Bronchial epithelial cell (primary cell): ENCODE data around the gene TMTC1. TPM values are rescaled to one million over a fixed set of nuclear protein-coding genes. Genes with fewer than 3 reads are reported as not detected.
A peak's percentile ranks its signal among the peaks of the same experiment; 100 is the strongest.
"Not testable (repeated sequence)": the region's sequence is repeated elsewhere in the genome, so short reads cannot be mapped to it uniquely, and the experiment has no call there.

Experiments
- DNase-seq: peaks from one replicate; pipeline ENCODE4 v3.0.0-alpha.2; 2010; ENCODE audit warnings: low read depth
- FAIRE-seq: peaks from 2 replicates; lab custom pipeline; 2011; peaks lifted over from hg19 to GRCh38; lab: Jason Lieb, UNC
- H3K27me3 ChIP-seq: 2 replicates; pipeline ENCODE4 v1.5.1; 2011; ENCODE audit warnings: low read length; ENCODE audit not compliant: control insufficient read depth, insufficient read depth
- H3K36me3 ChIP-seq: 2 replicates; pipeline ENCODE4 v1.5.1; 2011; ENCODE audit warnings: low read length; ENCODE audit not compliant: control insufficient read depth, insufficient read depth
- H3K4me3 ChIP-seq: 2 replicates; pipeline ENCODE4 v1.5.1; 2011; ENCODE audit warnings: mild to moderate bottlenecking, low read depth, low read length, control low read depth
- CTCF ChIP-seq: IDR thresholded peaks from 2 replicates; pipeline ENCODE4 v1.5.1; 2011; ENCODE audit warnings: mild to moderate bottlenecking, moderate library complexity, low read length, control low read depth, inconsistent platforms; ENCODE audit not compliant: insufficient read depth, severe bottlenecking
- total RNA-seq: library from RNA; depleted of rRNA; stranded (reverse); fragments of >200 nt; gene quantifications from 2 replicates; pipeline ENCODE4 v1.2.1, GENCODE V29; 2014

Gene TMTC1
- total RNA-seq: 4.5 and 9.1 TPM in 2 replicates

- DNase-seq (no peak), FAIRE-seq (no peak)
- TF ChIP-seq CTCF: no peak
- Histone ChIP-seq H3K27me3 (peaks cover 3% of the 10 kb centered on the region), H3K4me3 (peak within 1 kb of the TSS; percentile 50), H3K36me3 (no peaks in the 10 kb centered on the region)
Observed at GRCh38 chr12:29783773-29784666, at the start of gene TMTC1. Gene TMTC1, minus strand, starts transcription at chr12:29783942. Its CDS starts 191 bp downstream, at chr12:29783751.

- DNase-seq (no peak), FAIRE-seq (no peak)
- no peak for TF ChIP-seq CTCF
- no peaks in the 10 kb centered on the region for H3K36me3 ChIP-seq
- no peaks in the 10 kb centered on the region for H3K27me3 ChIP-seq
- H3K4me3 ChIP-seq: no peak overlapping the region
Observed at GRCh38 chr12:29831173-29831572, 47.4 kb upstream of the TMTC1 start.

- no peak overlapping the region for H3K4me3 ChIP-seq
- no peaks in the 10 kb centered on the region for H3K36me3 ChIP-seq
- FAIRE-seq (no peak), DNase-seq (no peak)
- no peak for TF ChIP-seq CTCF
- no peaks in the 10 kb centered on the region for H3K27me3 ChIP-seq
Observed at GRCh38 chr12:29830391-29830790, 46.6 kb upstream of the TMTC1 start.

GRCh38 chr12:29818916-29819623, 35.3 kb upstream of the TMTC1 start:
- Histone ChIP-seq H3K36me3 (no peaks in the 10 kb centered on the region), H3K4me3 (no peak overlapping the region), H3K27me3 (no peaks in the 10 kb centered on the region)
- TF ChIP-seq CTCF: no peak
- FAIRE-seq (no peak), DNase-seq (no peak)

GRCh38 chr12:29816874-29817725, 33.4 kb upstream of the TMTC1 start:
- DNase-seq (no peak), FAIRE-seq (no peak)
- no peak overlapping the region for H3K4me3 ChIP-seq
- H3K27me3 ChIP-seq: no peaks in the 10 kb centered on the region
- no peak for TF ChIP-seq CTCF
- H3K36me3 ChIP-seq: no peaks in the 10 kb centered on the region

GRCh38 chr12:29809616-29810361, 26.0 kb upstream of the TMTC1 start:
- not testable (repeated sequence) for H3K4me3 ChIP-seq, DNase-seq, FAIRE-seq, H3K36me3 ChIP-seq, H3K27me3 ChIP-seq
